K562 (cell line): Measurements from ENCODE around the gene ETAA1. TPM values are rescaled to one million over a fixed set of nuclear protein-coding genes. Genes with fewer than 3 reads are reported as not detected.

Source experiments
- ATAC-seq: fragments of 200-7000 bp; cut with Tn5 transposase; 3 replicates; pipeline ENCODE4 v1.9.1; 2020; ENCODE audit warnings: moderate library complexity
- BruUV-seq: library from RNA; stranded (reverse); fragments of 400-500 nt; replicated peaks from 2 replicates; lab custom pipeline; 2021; lab: Mats Ljungman, UMichigan
- CTCF ChIA-PET: fragments of 300-600 bp; formaldehyde crosslinking; extraction: SDS; loops from one replicate; lab custom pipeline; 2021; ENCODE audit warnings: low intra/inter-chr PET ratio; lab: Yijun Ruan, JAX
- POLR2A ChIA-PET: fragments of 300-600, 350-650 bp; sonication (Branson Sonifier 250); formaldehyde crosslinking; extraction: SDS; loops from one replicate; lab custom pipeline; 2021; ENCODE audit warnings: antibody characterized with exemption, inconsistent platforms; lab: Yijun Ruan, JAX
- DNase-seq, 4 experiments: peaks; one replicate each; pipeline versions ENCODE4 v3.0.0 to v3.0.0-alpha.2; 2011 to 2018; ENCODE audit warnings: low spot score in 3 of 4, mixed read lengths in 3 of 4; ENCODE audit errors: extremely low read depth in 1 of 4
- FAIRE-seq: peaks from 2 replicates; lab custom pipeline; 2011; peaks lifted over from hg19 to GRCh38; lab: Jason Lieb, UNC
- H2AFZ ChIP-seq: 2 replicates; pipeline ENCODE4 v1.6.0; 2011; ENCODE audit warnings: low read depth, low read length, control low read depth, inconsistent platforms
- H3K27ac ChIP-seq: fragments of 200-600 bp; 3 replicates; pipeline ENCODE4 v1.8.0; 2011; ENCODE audit warnings: low read depth, mild to moderate bottlenecking, control low read depth, inconsistent platforms, low read length, moderate library complexity, mixed read lengths; ENCODE audit errors: extremely low read depth
- H3K27me3 ChIP-seq, 2 experiments: fragments of 300-600 bp in 1 of 2; 2 replicates in 1 of 2; 3 replicates in 1 of 2; pipeline versions ENCODE4 v1.6.0 to v1.8.0; 2011; ENCODE audit warnings: inconsistent platforms in 2 of 2, low read length in 2 of 2, mild to moderate bottlenecking in 1 of 2, mixed read lengths in 1 of 2, moderate library complexity in 1 of 2; ENCODE audit not compliant: control insufficient read depth in 2 of 2, insufficient read depth in 2 of 2
- H3K36me3 ChIP-seq: fragments of 300-600 bp; 3 replicates; pipeline ENCODE4 v1.8.0; 2011; ENCODE audit warnings: mild to moderate bottlenecking, low read length, inconsistent platforms; ENCODE audit not compliant: control insufficient read depth, insufficient read depth
- H3K4me1 ChIP-seq, 2 experiments: fragments of 200-600 bp in 1 of 2; replicated peaks in 1 of 2; 2 replicates in 1 of 2; 3 replicates in 1 of 2; pipeline versions ENCODE4 v1.5.1 to v1.8.0; 2011; ENCODE audit warnings: inconsistent platforms in 2 of 2, low read length in 2 of 2, mild to moderate bottlenecking in 1 of 2, mixed read lengths in 1 of 2, moderate library complexity in 1 of 2; ENCODE audit not compliant: control insufficient read depth in 2 of 2, insufficient read depth in 2 of 2
- H3K4me2 ChIP-seq: 2 replicates; pipeline ENCODE4 v1.6.1; 2011; ENCODE audit warnings: low read length, control low read depth, inconsistent platforms, mixed read lengths; ENCODE audit not compliant: insufficient read depth
- H3K4me3 ChIP-seq: fragments of 200-600 bp; sonication (generic), shearing (Covaris generic); 2 replicates; pipeline ENCODE4 v1.5.1; 2016; ENCODE audit warnings: control low read depth, inconsistent platforms
- H3K79me2 ChIP-seq: fragments of 200-600 bp; 3 replicates; pipeline ENCODE4 v1.8.0; 2011; ENCODE audit warnings: low read length, inconsistent platforms; ENCODE audit not compliant: control insufficient read depth, insufficient read depth
- H3K9ac ChIP-seq, 2 experiments: 2 replicates each; pipeline versions ENCODE4 v1.6.0 to v1.6.1; 2011; ENCODE audit warnings: low read depth in 2 of 2, low read length in 2 of 2, control low read depth in 1 of 2, inconsistent platforms in 1 of 2, mild to moderate bottlenecking in 1 of 2, mixed read lengths in 1 of 2; ENCODE audit not compliant: insufficient read depth in 1 of 2
- H3K9me1 ChIP-seq: one replicate; pipeline ENCODE4 v1.6.0; 2011; ENCODE audit warnings: inconsistent platforms, mild to moderate bottlenecking, low read length, moderate library complexity; ENCODE audit not compliant: control insufficient read depth, insufficient read depth
- H3K9me3 ChIP-seq: replicated peaks from 2 replicates; pipeline ENCODE4 v1.5.1; 2011; ENCODE audit warnings: low read depth, low read length, inconsistent platforms; ENCODE audit not compliant: control insufficient read depth, insufficient read depth
- H4K20me1 ChIP-seq: replicated peaks from 2 replicates; pipeline ENCODE4 v1.6.1; 2011; ENCODE audit warnings: low read length, inconsistent platforms, mixed read lengths; ENCODE audit not compliant: control insufficient read depth, insufficient read depth
- BRCA1 ChIP-seq, 2 experiments: fragments of 450-650 bp in 1 of 2; sonication (generic) in 1 of 2; formaldehyde crosslinking in 1 of 2; IDR thresholded peaks; 2 replicates each; pipeline versions ENCODE4 v1.5.0 to v1.6.1; 2017 to 2020; ENCODE audit warnings: mild to moderate bottlenecking in 1 of 2, missing genetic modification reagents in 1 of 2
- CHCHD3 ChIP-seq: fragments of 250-450 bp; sonication (Bioruptor Pico); IDR thresholded peaks from 2 replicates; pipeline ENCODE4 v2.1.2; 2022; ENCODE audit warnings: mild to moderate bottlenecking
- E2F4 ChIP-seq: sonication (generic); formaldehyde crosslinking; IDR thresholded peaks from 2 replicates; pipeline ENCODE4 v1.8.0; 2022; ENCODE audit warnings: mild to moderate bottlenecking, low read depth, missing genetic modification reagents
- ELF1 ChIP-seq: fragments of 200-800 bp; sonication (Bioruptor generic); IDR thresholded peaks from 2 replicates; pipeline ENCODE4 v1.6.1; 2016; ENCODE audit warnings: missing genetic modification characterization, missing compliant biosample characterization
- GABPA ChIP-seq: fragments of 200-800 bp; sonication (Bioruptor generic); conservative IDR thresholded peaks from 2 replicates; pipeline ENCODE4 v1.6.1; 2016; ENCODE audit warnings: low read depth, missing genetic modification characterization, missing compliant biosample characterization
- NCOA2 ChIP-seq, 2 experiments: fragments of 450-650 bp; IDR thresholded peaks; 2 replicates each; pipeline ENCODE4 v1.6.1; 2018; ENCODE audit warnings: mild to moderate bottlenecking in 2 of 2, moderate library complexity in 1 of 2; ENCODE audit not compliant: partially characterized antibody in 2 of 2
- PATZ1 ChIP-seq: fragments of 250-450 bp; sonication (Bioruptor Pico); IDR thresholded peaks from 2 replicates; pipeline ENCODE4 v1.5.0; 2020; ENCODE audit warnings: mild to moderate bottlenecking, borderline replicate concordance
- RBBP5 ChIP-seq: fragments of 200-600 bp; sonication (generic); IDR thresholded peaks from 2 replicates; pipeline ENCODE4 v1.6.1; 2012; ENCODE audit warnings: borderline replicate concordance, mild to moderate bottlenecking, low read length, control low read depth, inconsistent platforms; ENCODE audit not compliant: insufficient read depth, poor library complexity, severe bottlenecking
- SOX6 ChIP-seq: fragments of 450-650 bp; IDR thresholded peaks from 2 replicates; pipeline ENCODE4 v1.6.1; 2014; ENCODE audit warnings: mild to moderate bottlenecking
- SPI1 ChIP-seq: IDR thresholded peaks from 2 replicates; pipeline ENCODE4 v1.6.1; 2011; ENCODE audit warnings: low read depth, low read length, control low read depth, borderline replicate concordance
- SRSF1 ChIP-seq: fragments of 200-400 bp; formaldehyde crosslinking; IDR thresholded peaks from 2 replicates; pipeline ENCODE4 v1.6.1; 2017; ENCODE audit warnings: mild to moderate bottlenecking, low read depth, low read length, moderate library complexity
- TAF1 ChIP-seq: IDR thresholded peaks from 2 replicates; pipeline ENCODE4 v1.6.1; 2011; ENCODE audit warnings: mild to moderate bottlenecking, low read length, moderate library complexity; ENCODE audit not compliant: insufficient read depth, control insufficient read depth, severe bottlenecking; ENCODE audit errors: extremely low read depth
- THRB ChIP-seq: fragments of 450-650 bp; formaldehyde crosslinking; conservative IDR thresholded peaks from 2 replicates; pipeline ENCODE4 v1.4.0; 2022; ENCODE audit warnings: mild to moderate bottlenecking, missing genetic modification characterization
- WHSC1 ChIP-seq: IDR thresholded peaks from one replicate; pipeline ENCODE4 v1.6.1; 2012; ENCODE audit warnings: low read length, control low read depth, inconsistent platforms
- ZC3H8 ChIP-seq: fragments of 450-650 bp; IDR thresholded peaks from 2 replicates; pipeline ENCODE4 v1.6.1; 2017
- ZFPM2 ChIP-seq: fragments of 250-450 bp; sonication (Bioruptor Pico); IDR thresholded peaks from 2 replicates; pipeline ENCODE4 v1.5.1; 2022; ENCODE audit warnings: mild to moderate bottlenecking
- ZNF316 ChIP-seq: fragments of 450-650 bp; IDR thresholded peaks from 2 replicates; pipeline ENCODE4 v1.6.1; 2016
- ZNF444 ChIP-seq: fragments of 250-450 bp; sonication (Bioruptor Pico); IDR thresholded peaks from 2 replicates; pipeline ENCODE4 v1.4.0; 2020; ENCODE audit warnings: mild to moderate bottlenecking, moderate library complexity
- in situ Hi-C: fragments of 300-500 bp; cut with MboI; formaldehyde crosslinking; loops from 4 replicates; pipeline ENCODE4 v1.15.0; 2018; ENCODE audit warnings: inconsistent platforms, mixed read lengths
- intact Hi-C: fragments of 100-400 bp; cut with micrococcal nuclease; formaldehyde crosslinking; loops from 2 replicates; pipeline ENCODE4 v1.14.2; 2022
- polyA plus RNA-seq, 8 experiments: library from polyadenylated mRNA; depleted of rRNA in 4 of 8; stranded (reverse) in 5 of 8; unstranded in 3 of 8; fragments of >200 nt; fragmentation: Nextera tagmentation in 2 of 8; fragmentation: Illumina TruSeq in 1 of 8; extraction: Ambion mirVana in 2 of 8; extraction: Trizol in 1 of 8; gene quantifications; 2 replicates each; pipeline versions ENCODE4 v1.2.1 to v1.2.3, GENCODE V29; 2011 to 2014; ENCODE audit warnings: inconsistent platforms in 1 of 8, missing spikeins in 1 of 8
- total RNA-seq, 7 experiments: library from RNA; depleted of rRNA in 6 of 7; stranded (reverse); fragments of >200 nt in 6 of 7; fragmentation: Illumina TruSeq in 2 of 7; extraction: Trizol in 2 of 7; gene quantifications; 2 replicates each; pipeline versions ENCODE4 v1.2.1 to v1.2.3, GENCODE V29; 2011 to 2021; ENCODE audit warnings: low replicate concordance in 1 of 7

Gene ETAA1
- total and polyA plus RNA-seq, 9 of the 15 experiments (the other 6 are each of a cell fraction or from before 2014, with no cell fraction given), result 2.7 to 17.4 (median 10.5) TPM

- no peak for TF ChIP-seq ZC3H8
- TF ChIP-seq PATZ1 (CRISPR knock-in tag), result no peak
- no peak for TF ChIP-seq CHCHD3 (CRISPR knock-in tag)
- TF ChIP-seq BRCA1 (IDR thresholded peaks at IDR 0.05), result no peak
- TF ChIP-seq BRCA1 (CRISPR knock-in tag; IDR thresholded peaks at IDR 0.05), result no peak
- no peak for TF ChIP-seq ZNF316
- no peak for TF ChIP-seq RBBP5
- no peak for TF ChIP-seq SOX6
- no peak for TF ChIP-seq SRSF1
- TF ChIP-seq ZFPM2 (CRISPR knock-in tag), result no peak
- TF ChIP-seq GABPA, result no peak
- no peak for TF ChIP-seq THRB (CRISPR knock-in tag)
- TF ChIP-seq NCOA2 (IDR thresholded peaks at IDR 0.05; ENCODE audit: partially characterized antibody in 2 of 2), result no peak
- no peak for TF ChIP-seq WHSC1
- TF ChIP-seq ELF1, result no peak
- TF ChIP-seq E2F4 (CRISPR knock-in tag), result no peak
- no peak for TF ChIP-seq TAF1
- no peak for TF ChIP-seq SPI1
- TF ChIP-seq ZNF444 (CRISPR knock-in tag), result no peak
- Histone ChIP-seq H3K27me3 (no peaks in the 10 kb centered on the region), H3K79me2 (peaks cover 11% of the 10 kb centered on the region), H4K20me1 (no peaks in the 10 kb centered on the region), H3K36me3 (no peaks in the 10 kb centered on the region), H3K27ac (no peak overlapping the region), H2AFZ (no peak overlapping the region), H3K9me3 (no peaks in the 10 kb centered on the region), H3K9me1 (no peaks in the 10 kb centered on the region), H3K4me1 (peaks cover 0 to 8% of the 10 kb centered on the region in 2 experiments; a peak in 1 of 5 replicates), H3K4me2 (no peak overlapping the region), H3K4me3 (no peak overlapping the region), H3K9ac (no peak overlapping the region)
- no peak for FAIRE-seq
- ChIA-PET CTCF (no interaction called here), POLR2A (no interaction called here)
- intact Hi-C loops (no loop called here), in situ Hi-C loops (no loop called here)
- DNase-seq, result no peak
- BruUV-seq, result no TSS peak
- no peak for ATAC-seq
Observed at GRCh38 chr2:67393237-67393636, 3.9 kb upstream of the ETAA1 start.
